22Rv1 (cell line): ENCODE results near the gene EFHD2.

Experiments used
- CTCF ChIP-seq: fragments of 450-650 bp; IDR thresholded peaks from 2 replicates; pipeline ENCODE4 v1.5.1; 2017; ENCODE audit warnings: mild to moderate bottlenecking
- ZFX ChIP-seq: fragments of 450-650 bp; IDR thresholded peaks from 2 replicates; pipeline ENCODE4 v1.6.1; 2017; ENCODE audit warnings: antibody characterized with exemption, borderline replicate concordance

- no peak for TF ChIP-seq CTCF
- no peak for TF ChIP-seq ZFX
These were observed 1.2 kb downstream of the EFHD2 start for GRCh38 chr1:15410884-15411245.
